HepG2 (cell line): ENCODE measurements around the gene SLC35B2. TPM values are rescaled to one million over a fixed set of nuclear protein-coding genes. Genes with fewer than 3 reads are reported as not detected.

Experiments used
- ATAC-seq: fragments of 200-7000 bp; cut with Tn5 transposase; 3 replicates; pipeline ENCODE4 v1.9.1; 2020; ENCODE audit warnings: mild to moderate bottlenecking, moderate library complexity
- BruUV-seq: library from RNA; stranded (reverse); fragments of 400-500 nt; replicated peaks from 2 replicates; lab custom pipeline; 2021; lab: Mats Ljungman, UMichigan
- CTCF ChIA-PET: fragments of 300-600 bp; formaldehyde crosslinking; extraction: SDS; loops from one replicate; lab custom pipeline; 2021; ENCODE audit warnings: low total read pairs, inconsistent platforms, low intra/inter-chr PET ratio; lab: Yijun Ruan, JAX
- POLR2A ChIA-PET: fragments of 350-600 bp; sonication (Branson Sonifier 250); formaldehyde crosslinking; loops from one replicate; lab custom pipeline; 2020; ENCODE audit warnings: antibody characterized with exemption, inconsistent platforms; lab: Yijun Ruan, JAX
- DNase-seq: peaks from one replicate; pipeline ENCODE4 v3.0.0-alpha.2; 2015; ENCODE audit warnings: low spot score
- FAIRE-seq: peaks from 3 replicates; lab custom pipeline; 2011; peaks lifted over from hg19 to GRCh38; lab: Jason Lieb, UNC
- H2AFZ ChIP-seq: one replicate; pipeline ENCODE4 v1.6.1; 2011; ENCODE audit warnings: low read length, inconsistent platforms
- H3K27ac ChIP-seq: fragments of 300-600 bp; 3 replicates; pipeline ENCODE4 v1.8.0; 2011; ENCODE audit warnings: mixed run types, mild to moderate bottlenecking, mixed read lengths, low read length, inconsistent platforms; ENCODE audit not compliant: insufficient read depth; ENCODE audit errors: extremely low read length
- H3K27me3 ChIP-seq, 2 experiments: fragments of 200-600 bp in 1 of 2; 2 replicates in 1 of 2; 3 replicates in 1 of 2; pipeline versions ENCODE4 v1.6.0 to v1.8.0; 2011; ENCODE audit warnings: low read length in 2 of 2, mild to moderate bottlenecking in 2 of 2, moderate library complexity in 2 of 2, inconsistent platforms in 1 of 2; ENCODE audit not compliant: insufficient read depth in 2 of 2, control insufficient read depth in 1 of 2
- H3K36me3 ChIP-seq, 2 experiments: fragments of 200-600 bp in 1 of 2; replicated peaks in 1 of 2; 2 replicates in 1 of 2; 3 replicates in 1 of 2; pipeline versions ENCODE4 v1.5.1 to v1.8.0; 2011; ENCODE audit warnings: low read length in 2 of 2, inconsistent platforms in 1 of 2; ENCODE audit not compliant: insufficient read depth in 2 of 2, control insufficient read depth in 1 of 2
- H3K4me1 ChIP-seq: 2 replicates; pipeline ENCODE4 v1.5.1; 2012; ENCODE audit warnings: low read length, inconsistent platforms; ENCODE audit not compliant: insufficient read depth
- H3K4me2 ChIP-seq: 2 replicates; pipeline ENCODE4 v1.6.0; 2011; ENCODE audit warnings: low read depth, low read length, inconsistent platforms
- H3K4me3 ChIP-seq, 3 experiments: fragments of 200-600 bp in 1 of 3; sonication (generic), shearing (Covaris generic) in 1 of 3; replicated peaks in 1 of 3; 2 replicates each; pipeline ENCODE4 v1.5.1; 2011 to 2016; ENCODE audit warnings: low read length in 3 of 3, inconsistent platforms in 2 of 3, low read depth in 2 of 3, mild to moderate bottlenecking in 2 of 3, control low read depth in 1 of 3, mixed read lengths in 1 of 3; ENCODE audit not compliant: insufficient read depth in 1 of 3
- H3K79me2 ChIP-seq: one replicate; pipeline ENCODE4 v1.6.1; 2011; ENCODE audit warnings: low read length, inconsistent platforms; ENCODE audit not compliant: insufficient read depth
- H3K9ac ChIP-seq: 2 replicates; pipeline ENCODE4 v1.6.0; 2011; ENCODE audit warnings: mild to moderate bottlenecking, low read depth, low read length, inconsistent platforms; ENCODE audit not compliant: insufficient read depth
- H3K9me3 ChIP-seq: 2 replicates; pipeline ENCODE4 v1.5.1; 2012; ENCODE audit warnings: mild to moderate bottlenecking, low read length
- H4K20me1 ChIP-seq: 2 replicates; pipeline ENCODE4 v1.6.0; 2011; ENCODE audit warnings: inconsistent platforms, mild to moderate bottlenecking, low read length, moderate library complexity; ENCODE audit not compliant: insufficient read depth
- ATF2 ChIP-seq: sonication (generic); formaldehyde crosslinking; IDR thresholded peaks from 2 replicates; pipeline ENCODE4 v1.4.0; 2020; ENCODE audit warnings: missing genetic modification reagents
- EZH2 ChIP-seq: conservative IDR thresholded peaks from 2 replicates; pipeline ENCODE4 v1.6.1; 2012; ENCODE audit warnings: mild to moderate bottlenecking, low read depth, low read length, moderate library complexity
- HNRNPK ChIP-seq: fragments of 200-400 bp; formaldehyde crosslinking; IDR thresholded peaks from 2 replicates; pipeline ENCODE4 v1.6.1; 2018; ENCODE audit warnings: low read length, low read depth, moderate library complexity, mild to moderate bottlenecking; ENCODE audit not compliant: poor library complexity, severe bottlenecking
- REXO4 ChIP-seq: sonication (generic); formaldehyde crosslinking; IDR thresholded peaks from 2 replicates; pipeline ENCODE4 v1.8.0; 2022; ENCODE audit warnings: missing genetic modification reagents, mild to moderate bottlenecking, borderline replicate concordance
- ZNF350 ChIP-seq: sonication (generic); formaldehyde crosslinking; IDR thresholded peaks from 2 replicates; pipeline ENCODE4 v1.4.0; 2020; ENCODE audit warnings: mild to moderate bottlenecking, low read depth, missing genetic modification reagents, borderline replicate concordance
- WGBS: methylation state at CpG from one replicate; pipeline ENCODE4 v1.1.6; 2017; ENCODE audit warnings: low lambda C conversion rate; 5-methylcytosine and 5-hydroxymethylcytosine counted together
- in situ Hi-C: cut with HindIII; loops from 2 replicates; pipeline ENCODE4 v1.10.0; 2017; ENCODE audit warnings: low pct_unique_long_range_greater_than_20kb; ENCODE audit not compliant: extremely low pct_ligation_motif_present
- intact Hi-C: fragments of 100-400 bp; cut with micrococcal nuclease; formaldehyde crosslinking; loops from one replicate; pipeline ENCODE4 v1.10.0; 2022; ENCODE audit not compliant: unreplicated experiment
- polyA plus RNA-seq, 8 experiments: library from polyadenylated mRNA; depleted of rRNA in 3 of 8; stranded (reverse) in 7 of 8; unstranded in 1 of 8; fragments of >200 nt; fragmentation: Illumina TruSeq in 4 of 8; extraction: Trizol in 4 of 8; gene quantifications; 2 replicates each; pipeline versions ENCODE4 v1.2.1 to v1.2.3, GENCODE V29; 2011 to 2016; ENCODE audit warnings: low read depth in 4 of 8, missing spikeins in 1 of 8, mixed read lengths in 1 of 8; ENCODE audit not compliant: insufficient read depth in 1 of 8
- total RNA-seq, 5 experiments: library from RNA; depleted of rRNA; stranded (reverse); fragments of >200 nt; fragmentation: Illumina TruSeq; extraction: Trizol; gene quantifications; 2 replicates each; pipeline ENCODE4 v1.2.3, GENCODE V29; 2016; ENCODE audit warnings: low read depth in 1 of 5

SLC35B2 gene
- total and polyA plus RNA-seq, 2 of the 13 experiments (the other 11 are each of a cell fraction or from before 2014, with no cell fraction given) = 61.1 to 148 TPM

- TF ChIP-seq ATF2 (CRISPR knock-in tag) = no peak
- no peak for TF ChIP-seq REXO4
- TF ChIP-seq ZNF350 (CRISPR knock-in tag) = no peak
These were observed 14.6 kb upstream of the SLC35B2 start (continued) for GRCh38 chr6:44271914-44272313.

GRCh38 chr6:44271406-44271723 lies 14.0 kb upstream of the SLC35B2 start:
- no peak overlapping the region for H3K4me3 ChIP-seq
- no peaks in the 10 kb centered on the region for H3K36me3 ChIP-seq
- no peaks in the 10 kb centered on the region for H3K79me2 ChIP-seq
- POLR2A ChIA-PET = no interaction called here
- H3K27ac ChIP-seq = no peak overlapping the region
- peaks cover 37% of the 10 kb centered on the region for H3K4me1 ChIP-seq
- peaks cover 22 to 72% of the 10 kb centered on the region in 2 experiments for H3K27me3 ChIP-seq
- FAIRE-seq = no peak
- ATAC-seq = no peak
- no peak overlapping the region for H2AFZ ChIP-seq
- no TSS peak for BruUV-seq
- 42% methylated on average over 6 of the region's 6 CpGs for WGBS
- no peak overlapping the region for H3K9ac ChIP-seq
- H3K9me3 ChIP-seq = no peaks in the 10 kb centered on the region
- H4K20me1 ChIP-seq = no peaks in the 10 kb centered on the region
- DNase-seq = no peak
- no peak overlapping the region for H3K4me2 ChIP-seq
- CTCF ChIA-PET = no interaction called here
- no peak for TF ChIP-seq HNRNPK
- TF ChIP-seq EZH2 = peak; percentile 22; the same call in 1 of the 2 replicates
- intact Hi-C loops = no loop called here
- in situ Hi-C loops = loop anchor here (5.0 kb wide), 1 partner anchor 66 kb away; no protein-coding TSS in a partner anchor
